ENCODE results near the gene TPCN2. TPM values are rescaled to one million over a fixed set of nuclear protein-coding genes. Genes with fewer than 3 reads are reported as not detected.

Gene TPCN2
- total and polyA plus RNA-seq, 2 experiments from 2014 or later: 39.4 to 42.2 TPM

GRCh38 chr11:69115586-69116560 is 67.1 kb downstream of the TPCN2 start:
- no peaks in the 10 kb centered on the region for H3K9me3 ChIP-seq (ENCODE audit: low read depth)
- H3K4me3 ChIP-seq: no peak overlapping the region
- no peaks in the 10 kb centered on the region for H3K4me1 ChIP-seq (ENCODE audit: low read depth)
- TF ChIP-seq CTCF (IDR thresholded peaks at IDR 0.05; ENCODE audit: low read depth, low read length): no peak
- no peak overlapping the region for H3K27ac ChIP-seq
- no peaks in the 10 kb centered on the region for H3K36me3 ChIP-seq
- H3K27me3 ChIP-seq: no peaks in the 10 kb centered on the region
- DNase-seq (ENCODE audit: low read depth in 1 of 2, low spot score in 1 of 2): peak in 1 of 2 donors; percentile 57

- no peak for DNase-seq (ENCODE audit: low read depth in 1 of 2, low spot score in 1 of 2)
- H3K27ac ChIP-seq: no peak overlapping the region
- H3K4me3 ChIP-seq: no peak overlapping the region
- H3K27me3 ChIP-seq: no peaks in the 10 kb centered on the region
- no peak for TF ChIP-seq CTCF (IDR thresholded peaks at IDR 0.05; ENCODE audit: low read depth, low read length)
- no peaks in the 10 kb centered on the region for H3K9me3 ChIP-seq (ENCODE audit: low read depth)
- H3K36me3 ChIP-seq: no peaks in the 10 kb centered on the region
- H3K4me1 ChIP-seq (ENCODE audit: low read depth): no peaks in the 10 kb centered on the region
These were observed 67.9 kb downstream of the TPCN2 start for GRCh38 chr11:69116671-69117070.

- Histone ChIP-seq H3K27me3 (no peaks in the 10 kb centered on the region), H3K27ac (no peak overlapping the region), H3K4me3 (no peak overlapping the region), H3K36me3 (no peaks in the 10 kb centered on the region), H3K4me1 (ENCODE audit: low read depth) (peaks cover 9% of the 10 kb centered on the region), H3K9me3 (ENCODE audit: low read depth) (no peaks in the 10 kb centered on the region)
- DNase-seq (ENCODE audit: low read depth in 1 of 2, low spot score in 1 of 2): no peak
- no peak for TF ChIP-seq CTCF (IDR thresholded peaks at IDR 0.05; ENCODE audit: low read depth, low read length)
These were observed 70.5 kb downstream of the TPCN2 start for GRCh38 chr11:69119190-69119589.

GRCh38 chr11:69120096-69120875 is 71.6 kb downstream of the TPCN2 start:
- no peaks in the 10 kb centered on the region for H3K9me3 ChIP-seq (ENCODE audit: low read depth)

More at GRCh38 chr11:69120096-69120875, 71.6 kb downstream of the TPCN2 start:
- Histone ChIP-seq H3K4me1 (ENCODE audit: low read depth) (peaks cover 9% of the 10 kb centered on the region), H3K36me3 (no peaks in the 10 kb centered on the region), H3K27me3 (no peaks in the 10 kb centered on the region), H3K27ac (no peak overlapping the region), H3K4me3 (no peak overlapping the region)
- no peak for TF ChIP-seq CTCF (IDR thresholded peaks at IDR 0.05; ENCODE audit: low read depth, low read length)
- no peak for DNase-seq (ENCODE audit: low read depth in 1 of 2, low spot score in 1 of 2)

Measured in cardiac muscle cell (in vitro differentiated cells and primary cell).